Esophagus muscularis mucosa (tissue), 4 donors: ENCODE results near the gene OR10A6.

Experiments
- EP300 ChIP-seq: sonication (generic); formaldehyde crosslinking; IDR thresholded peaks from one replicate; pipeline ENCODE4 v1.6.1; 2017; ENCODE audit warnings: antibody characterized with exemption
- POLR2A ChIP-seq: fragments of 450-650 bp; IDR thresholded peaks from one replicate; pipeline ENCODE4 v1.6.1; 2017; ENCODE audit warnings: antibody characterized with exemption, moderate library complexity, mild to moderate bottlenecking, low read depth
- POLR2AphosphoS5 ChIP-seq, 2 donors: sonication (generic); formaldehyde crosslinking; IDR thresholded peaks; one replicate each; pipeline ENCODE4 v1.6.1; 2017; ENCODE audit warnings: antibody characterized with exemption in 2 of 2
- TF ChIP-seq, protein P1 (sequence below), 3 experiments: fragments of 200-600 bp in 2 of 3; fragments of 450-650 bp in 1 of 3; sonication (generic) in 2 of 3; IDR thresholded peaks; one replicate each; pipeline ENCODE4 v1.5.1; 2017 to 2019; ENCODE audit warnings: antibody characterized with exemption in 3 of 3, mild to moderate bottlenecking in 2 of 3, moderate library complexity in 1 of 3

DNA sequence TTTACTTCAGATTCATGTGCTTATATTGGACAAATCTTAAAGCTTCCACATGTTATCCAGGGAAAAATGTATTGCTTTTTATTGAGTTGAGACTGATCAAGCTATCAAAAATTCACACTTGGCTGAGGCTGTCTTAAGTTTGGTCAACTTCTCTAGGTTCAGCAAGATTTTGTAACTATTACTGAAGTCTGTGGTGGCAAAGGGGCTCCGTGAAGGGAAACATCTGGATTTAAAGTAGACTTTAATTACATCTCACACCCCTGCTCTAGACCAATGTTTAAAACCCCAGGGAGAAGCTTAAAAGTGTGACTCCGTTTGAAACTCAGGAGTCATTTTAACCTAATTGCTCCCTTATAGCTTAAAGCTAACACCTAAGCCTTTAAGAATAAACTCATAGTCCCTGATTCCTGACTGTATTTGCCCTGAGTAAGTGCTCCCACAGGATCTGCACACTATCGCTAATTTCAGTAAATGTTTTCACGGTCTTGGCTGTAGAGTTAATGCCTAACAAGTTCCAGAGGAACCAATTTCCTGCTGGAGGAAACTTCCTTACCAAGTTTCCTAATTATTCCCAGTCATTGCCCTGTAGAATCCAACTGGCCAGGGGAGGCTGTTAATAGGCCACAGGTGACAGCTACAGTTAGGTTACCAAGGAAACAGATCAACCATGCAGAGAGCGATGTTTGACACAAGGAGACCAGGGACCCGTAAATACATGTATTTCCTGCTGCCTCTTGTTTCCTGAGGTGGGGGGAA is 40.5 kb downstream of the OR10A6 start:
- TF ChIP-seq, protein P1, sequence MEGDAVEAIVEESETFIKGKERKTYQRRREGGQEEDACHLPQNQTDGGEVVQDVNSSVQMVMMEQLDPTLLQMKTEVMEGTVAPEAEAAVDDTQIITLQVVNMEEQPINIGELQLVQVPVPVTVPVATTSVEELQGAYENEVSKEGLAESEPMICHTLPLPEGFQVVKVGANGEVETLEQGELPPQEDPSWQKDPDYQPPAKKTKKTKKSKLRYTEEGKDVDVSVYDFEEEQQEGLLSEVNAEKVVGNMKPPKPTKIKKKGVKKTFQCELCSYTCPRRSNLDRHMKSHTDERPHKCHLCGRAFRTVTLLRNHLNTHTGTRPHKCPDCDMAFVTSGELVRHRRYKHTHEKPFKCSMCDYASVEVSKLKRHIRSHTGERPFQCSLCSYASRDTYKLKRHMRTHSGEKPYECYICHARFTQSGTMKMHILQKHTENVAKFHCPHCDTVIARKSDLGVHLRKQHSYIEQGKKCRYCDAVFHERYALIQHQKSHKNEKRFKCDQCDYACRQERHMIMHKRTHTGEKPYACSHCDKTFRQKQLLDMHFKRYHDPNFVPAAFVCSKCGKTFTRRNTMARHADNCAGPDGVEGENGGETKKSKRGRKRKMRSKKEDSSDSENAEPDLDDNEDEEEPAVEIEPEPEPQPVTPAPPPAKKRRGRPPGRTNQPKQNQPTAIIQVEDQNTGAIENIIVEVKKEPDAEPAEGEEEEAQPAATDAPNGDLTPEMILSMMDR (IDR thresholded peaks at IDR 0.05), result no peak
- TF ChIP-seq POLR2A (no peak), POLR2AphosphoS5 (IDR thresholded peaks at IDR 0.05) (no peak), EP300 (no peak)
